ENCODE data around the gene LCAT.
"Not testable (repeated sequence)": the region's sequence is repeated elsewhere in the genome, so short reads cannot be mapped to it uniquely, and the experiment has no call there.

LCAT gene

DNA sequence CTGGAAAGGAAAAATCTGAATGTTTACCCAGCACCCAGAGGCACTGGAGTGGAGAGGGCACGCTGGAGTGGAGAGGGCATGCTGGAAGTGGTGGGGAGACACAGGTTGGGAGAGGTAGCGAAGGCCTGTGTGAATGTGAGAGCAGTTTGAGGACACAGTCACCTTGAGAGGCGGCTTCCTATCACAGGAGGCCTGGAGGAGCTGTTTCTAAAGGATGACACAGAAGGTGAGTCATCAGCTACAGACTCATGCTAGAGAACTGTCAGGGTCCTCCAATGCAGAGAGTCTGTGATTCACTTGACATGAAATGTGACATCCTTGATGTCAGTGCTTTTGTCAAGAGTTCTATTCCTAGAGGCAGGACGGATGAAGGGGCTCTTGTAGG, 26.1 kb downstream of the LCAT start:
- H4K20me1 ChIP-seq (ENCODE audit: insufficient read depth, low read length): peaks cover 3% of the 10 kb centered on the region; the same call in 1 of the 2 replicates
- no peak overlapping the region for H3K27ac ChIP-seq (ENCODE audit: low read length)
- no peak overlapping the region for H2AFZ ChIP-seq (ENCODE audit: low read depth, low read length)
- no peaks in the 10 kb centered on the region for H3K9me3 ChIP-seq (ENCODE audit: insufficient read depth, low read length)
- no peaks in the 10 kb centered on the region for H3K79me2 ChIP-seq (ENCODE audit: low read length)
- no peak overlapping the region for H3K9ac ChIP-seq (ENCODE audit: low read length)
- no peak overlapping the region for H3K4me2 ChIP-seq (ENCODE audit: low read length)
- TF ChIP-seq EZH2phosphoT487 (IDR thresholded peaks at IDR 0.05; ENCODE audit: low read depth): no peak
- TF ChIP-seq, protein P1, sequence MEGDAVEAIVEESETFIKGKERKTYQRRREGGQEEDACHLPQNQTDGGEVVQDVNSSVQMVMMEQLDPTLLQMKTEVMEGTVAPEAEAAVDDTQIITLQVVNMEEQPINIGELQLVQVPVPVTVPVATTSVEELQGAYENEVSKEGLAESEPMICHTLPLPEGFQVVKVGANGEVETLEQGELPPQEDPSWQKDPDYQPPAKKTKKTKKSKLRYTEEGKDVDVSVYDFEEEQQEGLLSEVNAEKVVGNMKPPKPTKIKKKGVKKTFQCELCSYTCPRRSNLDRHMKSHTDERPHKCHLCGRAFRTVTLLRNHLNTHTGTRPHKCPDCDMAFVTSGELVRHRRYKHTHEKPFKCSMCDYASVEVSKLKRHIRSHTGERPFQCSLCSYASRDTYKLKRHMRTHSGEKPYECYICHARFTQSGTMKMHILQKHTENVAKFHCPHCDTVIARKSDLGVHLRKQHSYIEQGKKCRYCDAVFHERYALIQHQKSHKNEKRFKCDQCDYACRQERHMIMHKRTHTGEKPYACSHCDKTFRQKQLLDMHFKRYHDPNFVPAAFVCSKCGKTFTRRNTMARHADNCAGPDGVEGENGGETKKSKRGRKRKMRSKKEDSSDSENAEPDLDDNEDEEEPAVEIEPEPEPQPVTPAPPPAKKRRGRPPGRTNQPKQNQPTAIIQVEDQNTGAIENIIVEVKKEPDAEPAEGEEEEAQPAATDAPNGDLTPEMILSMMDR (IDR thresholded peaks at IDR 0.05; ENCODE audit: low read depth, low read length): no peak
- H3K36me3 ChIP-seq (replicated peaks; ENCODE audit: low read depth, low read length): no peaks in the 10 kb centered on the region
- H3K4me1 ChIP-seq (ENCODE audit: low read length): no peaks in the 10 kb centered on the region
- H3K27me3 ChIP-seq (ENCODE audit: low read depth, low read length): no peaks in the 10 kb centered on the region
- no peak overlapping the region for H3K4me3 ChIP-seq (ENCODE audit: low read length)

- H3K9ac ChIP-seq (ENCODE audit: low read length): no peak overlapping the region
- H3K4me1 ChIP-seq (ENCODE audit: low read length): no peaks in the 10 kb centered on the region
- H3K4me2 ChIP-seq (ENCODE audit: low read length): no peak overlapping the region
- no peaks in the 10 kb centered on the region for H3K36me3 ChIP-seq (replicated peaks; ENCODE audit: low read depth, low read length)
- no peak overlapping the region for H2AFZ ChIP-seq (ENCODE audit: low read depth, low read length)
- no peak overlapping the region for H3K27ac ChIP-seq (ENCODE audit: low read length)
- peaks cover 3% of the 10 kb centered on the region; the same call in 1 of the 2 replicates for H4K20me1 ChIP-seq (ENCODE audit: insufficient read depth, low read length)
- no peaks in the 10 kb centered on the region for H3K27me3 ChIP-seq (ENCODE audit: low read depth, low read length)
- H3K9me3 ChIP-seq (ENCODE audit: insufficient read depth, low read length): no peaks in the 10 kb centered on the region
- no peaks in the 10 kb centered on the region for H3K79me2 ChIP-seq (ENCODE audit: low read length)
- TF ChIP-seq, protein P1 (IDR thresholded peaks at IDR 0.05; ENCODE audit: low read depth, low read length): no peak
- no peak for TF ChIP-seq EZH2phosphoT487 (IDR thresholded peaks at IDR 0.05; ENCODE audit: low read depth)
- H3K4me3 ChIP-seq (ENCODE audit: low read length): no peak overlapping the region
Observed at GRCh38 chr16:67917140-67917851, 26.6 kb downstream of the LCAT start.

DNA sequence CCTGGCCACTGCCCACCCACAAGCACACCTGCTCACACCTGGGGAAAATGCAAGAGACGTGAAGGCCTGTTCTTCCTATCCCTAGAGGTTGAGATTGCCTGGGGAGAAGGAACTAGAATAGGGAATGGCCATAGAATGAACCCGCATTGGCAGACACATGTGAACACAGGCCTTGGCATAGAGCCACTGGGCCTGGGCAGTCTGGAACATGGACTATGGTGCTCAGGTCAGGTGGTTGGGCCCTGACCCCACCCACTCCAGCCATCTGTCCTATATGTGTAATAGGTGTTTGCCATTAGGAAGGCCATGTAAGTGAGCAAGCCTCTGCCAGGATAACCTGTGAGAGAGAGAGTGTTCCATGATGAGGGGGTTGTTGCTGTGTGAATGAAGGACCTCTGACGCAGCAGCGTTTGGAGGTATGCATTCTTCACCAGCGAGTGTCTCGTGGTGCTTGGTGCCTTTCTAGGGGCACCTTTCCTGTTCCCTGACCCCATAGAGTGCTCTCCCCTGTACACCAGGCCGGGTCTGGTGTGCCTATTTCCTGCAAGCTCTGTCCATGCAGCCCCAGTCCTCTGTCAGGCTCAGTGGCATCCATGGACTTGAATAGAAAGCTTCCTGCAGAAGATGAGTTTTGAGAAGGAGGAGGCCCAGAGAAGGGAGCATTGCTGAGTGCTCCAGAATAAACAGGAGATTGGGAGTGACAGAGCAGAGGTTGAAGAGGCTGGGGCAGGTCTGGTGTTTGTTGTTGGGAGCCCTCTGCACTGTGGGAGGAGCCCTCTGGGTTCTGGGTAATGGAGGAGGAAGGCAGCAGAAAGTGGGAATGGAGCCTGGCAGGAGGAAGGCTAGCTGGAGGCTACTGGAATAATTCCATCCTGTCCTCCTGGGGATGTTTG, 27.8 kb downstream of the LCAT start:
- Histone ChIP-seq H3K4me2 (ENCODE audit: low read length) (no peak overlapping the region), H3K9ac (ENCODE audit: low read length) (no peak overlapping the region), H3K27me3 (ENCODE audit: low read depth, low read length) (no peaks in the 10 kb centered on the region), H3K4me3 (ENCODE audit: low read length) (no peak overlapping the region), H4K20me1 (ENCODE audit: insufficient read depth, low read length) (peaks cover 3% of the 10 kb centered on the region; the same call in 1 of the 2 replicates), H3K4me1 (ENCODE audit: low read length) (no peaks in the 10 kb centered on the region), H3K36me3 (replicated peaks; ENCODE audit: low read depth, low read length) (no peaks in the 10 kb centered on the region), H3K79me2 (ENCODE audit: low read length) (no peaks in the 10 kb centered on the region), H3K27ac (ENCODE audit: low read length) (no peak overlapping the region), H2AFZ (ENCODE audit: low read depth, low read length) (no peak overlapping the region), H3K9me3 (ENCODE audit: insufficient read depth, low read length) (no peaks in the 10 kb centered on the region)
- TF ChIP-seq, protein P1 (IDR thresholded peaks at IDR 0.05; ENCODE audit: low read depth, low read length): no peak
- TF ChIP-seq EZH2phosphoT487 (IDR thresholded peaks at IDR 0.05; ENCODE audit: low read depth): no peak

- not testable (repeated sequence) for H3K27ac ChIP-seq (ENCODE audit: low read length); H3K9me3 ChIP-seq (ENCODE audit: insufficient read depth, low read length); H3K79me2 ChIP-seq (ENCODE audit: low read length); H3K4me1 ChIP-seq (ENCODE audit: low read length); H3K27me3 ChIP-seq (ENCODE audit: low read depth, low read length); H3K4me3 ChIP-seq (ENCODE audit: low read length); H3K4me2 ChIP-seq (ENCODE audit: low read length); H2AFZ ChIP-seq (ENCODE audit: low read depth, low read length); H4K20me1 ChIP-seq (ENCODE audit: insufficient read depth, low read length); H3K9ac ChIP-seq (ENCODE audit: low read length); H3K36me3 ChIP-seq (replicated peaks; ENCODE audit: low read depth, low read length)
Observed at GRCh38 chr16:67915496-67915769, 28.5 kb downstream of the LCAT start.
